GM10847 (cell line): ENCODE measurements around the gene FYB1.

Experiments used
- POLR2A ChIP-seq: IDR thresholded peaks from 2 replicates; pipeline ENCODE4 v1.6.1; 2011; ENCODE audit not compliant: insufficient read length; ENCODE audit errors: extremely low read depth

FYB1 gene

DNA sequence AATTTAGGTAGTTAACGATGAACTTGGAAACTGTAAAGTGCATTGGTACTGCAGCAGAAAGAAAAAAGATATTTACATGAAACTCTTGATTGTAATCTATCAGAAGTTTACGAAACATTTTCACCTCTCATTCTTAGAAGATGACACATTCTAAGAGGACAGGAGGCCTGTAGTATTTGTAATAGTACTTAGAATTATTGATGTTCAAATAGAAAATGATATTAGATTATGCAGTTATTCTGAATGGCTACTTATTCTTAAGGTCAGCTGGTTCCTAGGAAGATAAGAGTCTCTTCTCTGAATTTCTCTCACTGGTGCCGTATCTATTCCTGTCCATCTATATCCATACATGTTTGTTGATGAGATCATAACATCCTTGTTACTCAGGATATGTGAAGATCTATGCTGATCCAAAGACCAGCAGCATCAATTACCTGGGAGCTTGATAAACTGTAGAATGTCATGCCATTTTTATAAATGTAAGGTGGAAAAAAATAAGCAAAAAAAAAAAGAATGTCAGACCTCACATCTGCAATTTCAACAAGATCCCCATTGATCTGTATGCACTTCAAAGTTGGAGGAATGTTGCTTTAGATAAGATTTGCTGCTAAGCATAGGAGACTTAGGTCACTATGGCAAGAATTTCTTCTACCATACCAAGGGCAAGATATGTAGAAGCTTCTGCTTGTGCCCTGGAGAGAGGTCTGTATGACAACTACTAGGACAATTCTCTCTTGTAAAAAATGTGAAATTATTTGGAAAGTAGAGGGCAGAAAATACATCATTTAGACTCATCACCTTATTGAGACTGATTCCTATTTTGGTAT is 102.8 kb downstream of the FYB1 start:
- TF ChIP-seq POLR2A: no peak

- TF ChIP-seq POLR2A: no peak
Observed at GRCh38 chr5:39115644-39116343, 103.6 kb downstream of the FYB1 start.

DNA sequence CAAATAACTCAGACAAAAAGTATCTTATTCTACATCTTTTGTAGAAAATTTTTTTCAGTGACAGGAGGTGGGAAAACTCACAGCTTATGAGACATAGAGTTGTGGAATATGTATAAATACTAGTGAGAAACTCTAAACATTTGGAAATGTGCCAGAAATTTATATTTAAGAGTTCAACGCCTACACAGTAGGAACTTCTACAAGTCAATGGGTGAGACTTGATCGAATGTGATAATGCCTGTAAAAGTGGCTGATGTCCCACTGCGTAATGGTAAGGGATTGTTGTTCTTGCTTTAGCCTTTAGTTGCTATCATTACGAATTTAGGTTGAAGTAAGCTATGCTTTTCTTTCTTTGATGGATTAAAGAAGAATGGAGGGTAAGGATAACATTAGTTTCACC is 105.2 kb downstream of the FYB1 start:
- no peak for TF ChIP-seq POLR2A

GRCh38 chr5:39113354-39113953 is 105.9 kb downstream of the FYB1 start:
- no peak for TF ChIP-seq POLR2A

GRCh38 chr5:39109606-39110005 is 109.8 kb downstream of the FYB1 start:
- no peak for TF ChIP-seq POLR2A

DNA sequence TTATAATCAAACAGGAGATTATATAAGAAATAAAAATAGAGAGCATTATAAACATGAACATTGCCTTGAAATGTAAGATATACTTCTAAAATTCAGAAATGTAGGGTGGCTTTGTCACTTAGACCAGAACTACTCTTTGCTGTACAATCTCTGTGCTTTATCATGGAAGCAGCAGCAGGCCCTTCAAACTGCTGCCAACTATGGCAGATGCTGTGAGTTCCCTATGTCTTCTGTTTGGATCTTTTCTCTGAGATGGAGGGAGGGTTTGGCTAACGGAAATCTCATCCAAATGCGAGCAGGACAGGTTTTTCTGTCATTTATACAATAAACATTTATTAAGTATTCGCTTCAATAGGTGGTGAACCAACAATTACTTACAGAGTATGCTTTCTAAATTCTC is 110.4 kb downstream of the FYB1 start:
- no peak for TF ChIP-seq POLR2A

DNA sequence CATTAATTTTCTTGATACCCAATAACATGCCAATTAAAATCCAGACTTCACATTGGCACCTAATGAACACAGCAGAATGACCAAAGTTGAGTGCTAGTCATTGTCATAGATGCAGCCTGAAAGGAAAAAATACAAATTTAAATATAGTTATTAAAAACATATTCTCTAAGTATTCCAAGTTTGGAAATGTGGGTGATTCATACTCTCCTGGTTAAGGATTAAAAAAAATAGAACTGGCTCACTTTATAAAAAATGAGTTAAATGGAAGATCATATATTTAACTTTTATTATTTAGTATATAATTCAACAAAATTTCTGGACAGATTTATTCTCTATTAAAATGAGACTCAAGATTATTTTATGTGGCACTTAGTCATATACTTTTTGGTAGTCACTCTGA is 112.0 kb downstream of the FYB1 start:
- TF ChIP-seq POLR2A: no peak

DNA sequence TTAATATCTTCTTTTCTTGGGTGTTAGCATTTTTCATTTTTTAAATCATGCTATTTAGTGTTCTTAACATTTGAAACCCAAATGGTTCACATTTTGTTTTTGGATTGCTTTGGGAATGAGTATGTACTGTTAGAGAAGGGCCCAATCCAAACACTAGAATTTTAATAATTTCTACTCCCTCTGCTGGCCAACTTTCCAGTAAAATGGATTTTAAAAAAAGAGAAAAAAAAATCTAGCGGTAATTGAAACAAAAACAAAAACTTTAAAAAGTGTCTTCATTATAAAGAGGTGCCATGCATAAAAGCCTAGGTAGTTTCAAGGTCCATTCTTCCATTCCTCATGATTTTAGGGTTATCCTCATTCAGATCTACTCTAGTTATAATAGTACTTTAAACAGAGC is 113.0 kb downstream of the FYB1 start:
- TF ChIP-seq POLR2A: no peak

GRCh38 chr5:39104221-39104620 is 115.1 kb downstream of the FYB1 start:
- TF ChIP-seq POLR2A: no peak

DNA sequence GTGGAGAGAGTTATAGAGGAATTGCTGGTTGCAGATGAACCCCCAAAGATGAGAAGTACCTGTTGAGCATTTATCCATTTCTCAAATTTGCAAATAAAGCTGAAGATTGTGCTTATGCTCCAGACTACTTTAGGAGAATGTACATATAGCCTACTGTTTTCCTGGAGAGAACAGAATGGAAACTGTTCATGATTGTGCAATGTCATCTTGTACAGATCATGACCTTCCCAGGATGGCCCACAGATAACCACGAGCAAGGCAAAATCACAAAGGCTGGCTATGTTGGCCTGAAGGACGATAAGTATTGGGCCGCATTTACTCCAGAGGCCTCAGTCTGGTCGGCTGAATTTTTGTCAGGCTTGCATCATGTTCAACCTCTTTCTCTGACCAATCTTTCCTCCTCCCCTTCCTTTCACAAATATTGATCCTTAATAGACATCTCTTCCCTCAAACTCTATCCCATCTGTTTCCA is 116.6 kb downstream of the FYB1 start:
- no peak for TF ChIP-seq POLR2A

- TF ChIP-seq POLR2A: no peak
Observed at GRCh38 chr5:39100851-39101396, 118.4 kb downstream of the FYB1 start.

GRCh38 chr5:39100301-39100850 is 119.0 kb downstream of the FYB1 start:
- no peak for TF ChIP-seq POLR2A

DNA sequence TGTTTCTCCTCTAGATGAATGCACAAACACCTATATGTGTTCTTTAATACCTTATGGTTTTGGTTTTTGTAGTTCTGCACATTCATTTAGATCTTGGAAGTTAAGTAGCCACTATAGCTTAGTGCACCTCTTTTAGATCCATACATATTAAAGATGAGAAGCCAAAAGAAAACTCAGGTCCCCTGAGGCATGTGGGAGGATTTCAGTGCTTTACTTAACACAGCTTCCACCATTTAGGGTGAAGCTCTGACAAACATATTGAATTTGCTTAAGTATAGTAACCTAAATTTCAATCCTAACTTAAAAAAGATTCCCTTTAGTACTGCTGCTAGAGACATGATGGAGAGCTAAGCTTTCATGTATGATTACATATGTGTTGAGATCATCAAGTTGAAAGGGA is 119.5 kb downstream of the FYB1 start:
- no peak for TF ChIP-seq POLR2A

DNA sequence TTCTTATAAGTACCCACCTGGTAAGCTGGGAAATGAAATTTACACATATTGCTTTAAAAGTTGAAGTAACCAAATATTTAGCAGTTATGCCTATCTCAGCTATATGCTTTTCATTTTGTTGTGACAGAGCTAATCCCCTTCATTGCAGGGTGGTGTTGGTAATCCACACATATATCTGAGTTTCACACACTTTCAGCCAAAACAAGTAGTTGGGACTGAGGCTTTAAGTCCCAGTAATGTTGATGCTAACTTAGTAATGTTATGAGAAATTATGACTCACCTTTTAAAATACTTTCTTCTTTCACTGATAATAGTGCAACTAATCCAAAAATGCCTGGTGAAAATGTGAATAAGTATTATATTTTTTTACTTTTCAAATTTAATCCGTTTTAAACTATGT is 126.0 kb downstream of the FYB1 start:
- no peak for TF ChIP-seq POLR2A

GRCh38 chr5:39092581-39093351 is 126.6 kb downstream of the FYB1 start:
- TF ChIP-seq POLR2A: no peak

- no peak for TF ChIP-seq POLR2A
Observed at GRCh38 chr5:39091940-39092580, 127.3 kb downstream of the FYB1 start.
